PC-9 (cell line): ENCODE measurements around the gene RPS6KB1. TPM values are rescaled to one million over a fixed set of nuclear protein-coding genes. Genes with fewer than 3 reads are reported as not detected.

Experiments
- BruUV-seq: library from RNA; stranded (reverse); fragments of 400-500 nt; replicated peaks from 2 replicates; lab custom pipeline; 2021; lab: Mats Ljungman, UMichigan
- CTCF ChIA-PET: fragments of 300-600 bp; sonication (Branson Sonifier 250); formaldehyde crosslinking; loops from one replicate; lab custom pipeline; 2022; ENCODE audit warnings: antibody characterized with exemption; lab: Charles Lee
- POLR2A ChIA-PET: fragments of 300-600 bp; sonication (Branson Sonifier 250); formaldehyde crosslinking; loops from one replicate; lab custom pipeline; 2022; ENCODE audit warnings: antibody characterized with exemption; ENCODE audit not compliant: unreplicated experiment; lab: Charles Lee
- DNase-seq, 2 experiments: peaks; one replicate each; pipeline versions ENCODE4 v3.0.0 to v3.0.0-alpha.2; 2015 to 2022; ENCODE audit warnings: mixed read lengths in 1 of 2
- H2AFZ ChIP-seq: fragments of 200-600 bp; sonication (generic); 2 replicates; pipeline ENCODE4 v1.8.1; 2017; ENCODE audit warnings: antibody characterized with exemption
- H3F3A ChIP-seq: fragments of 200-600 bp; sonication (generic); 2 replicates; pipeline ENCODE4 v1.8.1; 2017; ENCODE audit warnings: antibody characterized with exemption, mild to moderate bottlenecking, low read depth; ENCODE audit not compliant: insufficient read depth
- H3K27ac ChIP-seq: fragments of 200-600 bp; sonication (generic); 2 replicates; pipeline ENCODE4 v1.6.1; 2016; ENCODE audit warnings: mixed run types
- H3K27me3 ChIP-seq: fragments of 200-600 bp; sonication (generic); 2 replicates; pipeline ENCODE4 v1.6.1; 2016; ENCODE audit warnings: low read depth, mixed run types; ENCODE audit not compliant: insufficient read depth
- H3K36me3 ChIP-seq: fragments of 200-600 bp; sonication (generic); 2 replicates; pipeline ENCODE4 v1.6.1; 2016; ENCODE audit warnings: low read depth, mixed run types
- H3K4me1 ChIP-seq: fragments of 200-600 bp; sonication (generic); replicated peaks from 2 replicates; pipeline ENCODE4 v1.6.1; 2016; ENCODE audit warnings: mixed run types; ENCODE audit not compliant: insufficient read depth
- H3K4me2 ChIP-seq: fragments of 200-600 bp; sonication (generic); 2 replicates; pipeline ENCODE4 v1.6.1; 2017; ENCODE audit warnings: mixed run types
- H3K4me3 ChIP-seq: fragments of 200-600 bp; sonication (generic); 2 replicates; pipeline ENCODE4 v1.6.1; 2016; ENCODE audit warnings: mixed run types
- H3K79me2 ChIP-seq: fragments of 200-600 bp; sonication (generic); 2 replicates; pipeline ENCODE4 v1.6.1; 2017; ENCODE audit warnings: low read depth, mixed run types
- H3K9me2 ChIP-seq: fragments of 200-600 bp; sonication (generic); 2 replicates; pipeline ENCODE4 v1.8.1; 2017; ENCODE audit warnings: mild to moderate bottlenecking; ENCODE audit not compliant: insufficient read depth
- H3K9me3 ChIP-seq: fragments of 200-600 bp; sonication (generic); 2 replicates; pipeline ENCODE4 v1.8.1; 2016; ENCODE audit warnings: low read depth; ENCODE audit not compliant: insufficient read depth
- H4K20me1 ChIP-seq: fragments of 200-600 bp; sonication (generic); 2 replicates; pipeline ENCODE4 v1.8.1; 2017; ENCODE audit not compliant: insufficient read depth
- CTCF ChIP-seq: fragments of 200-600 bp; sonication (generic); conservative IDR thresholded peaks from 2 replicates; pipeline ENCODE4 v1.6.1; 2017; ENCODE audit warnings: mixed run types, antibody characterized with exemption, mild to moderate bottlenecking, moderate library complexity
- EZH2 ChIP-seq: fragments of 200-600 bp; sonication (generic); IDR thresholded peaks from 2 replicates; pipeline ENCODE4 v1.8.0; 2017; ENCODE audit warnings: antibody characterized with exemption, low read depth
- intact Hi-C: fragments of 100-400 bp; cut with micrococcal nuclease; formaldehyde crosslinking; loops from one replicate; pipeline ENCODE4 v1.10.0; 2022; ENCODE audit not compliant: unreplicated experiment
- total RNA-seq: library from RNA; stranded (reverse); gene quantifications from 2 replicates; pipeline ENCODE4 v1.2.3, GENCODE V29; 2021

The RPS6KB1 gene
- total RNA-seq, 1 experiment from 2014 or later: 41.8 TPM

- Histone ChIP-seq H4K20me1 (peaks cover 53% of the 10 kb centered on the region), H3K9me3 (no peaks in the 10 kb centered on the region), H3F3A (peaks cover 7% of the 10 kb centered on the region), H3K4me1 (no peaks in the 10 kb centered on the region), H3K27me3 (no peaks in the 10 kb centered on the region), H3K9me2 (no peaks in the 10 kb centered on the region), H3K4me3 (no peak overlapping the region), H3K79me2 (peaks cover 96% of the 10 kb centered on the region), H3K4me2 (no peak overlapping the region), H3K36me3 (no peaks in the 10 kb centered on the region), H2AFZ (no peak overlapping the region), H3K27ac (no peak overlapping the region)
- TF ChIP-seq CTCF: no peak
- no peak for TF ChIP-seq EZH2
- ChIA-PET CTCF (interaction anchor here (0.6 kb wide), 1 partner anchor 9 kb away, joined by 3 read pairs; no protein-coding TSS in a partner anchor), POLR2A (no interaction called here)
- no TSS peak for BruUV-seq
- intact Hi-C loops: no loop called here
- no peak for DNase-seq
Measured at GRCh38 chr17:59901604-59902003, 8.7 kb downstream of the RPS6KB1 start.

- no peak overlapping the region for H3K4me2 ChIP-seq
Measured at GRCh38 chr17:59903455-59903854, 10.5 kb downstream of the RPS6KB1 start.

GRCh38 chr17:59907467-59907866 is 14.5 kb downstream of the RPS6KB1 start:
- Histone ChIP-seq H3K9me2 (no peaks in the 10 kb centered on the region), H2AFZ (no peak overlapping the region), H3K27ac (peak overlapping the region; percentile 15; the same call in 1 of the 2 replicates), H3K27me3 (no peaks in the 10 kb centered on the region), H3K4me3 (no peak overlapping the region), H4K20me1 (peaks cover 35% of the 10 kb centered on the region; the same call in 1 of the 2 replicates), H3K4me2 (no peak overlapping the region), H3K36me3 (0 out of 2 replicates have a peak, but pooled peaks cover 7% of the 10 kb centered on the region), H3F3A (peaks cover 30% of the 10 kb centered on the region), H3K79me2 (peaks cover 67% of the 10 kb centered on the region), H3K4me1 (no peaks in the 10 kb centered on the region), H3K9me3 (no peaks in the 10 kb centered on the region)
- CTCF ChIA-PET: no interaction called here
- POLR2A ChIA-PET: interaction anchor here (0.7 kb wide), 1 partner anchor 323 kb away, joined by 3 read pairs; no protein-coding TSS in a partner anchor
- TF ChIP-seq EZH2 (no peak), CTCF (no peak)
- BruUV-seq: no TSS peak
- intact Hi-C loops: no loop called here
- DNase-seq: no peak

More at GRCh38 chr17:59903455-59903854, 10.5 kb downstream of the RPS6KB1 start:
- no peak for DNase-seq
- peaks cover 89% of the 10 kb centered on the region for H3K79me2 ChIP-seq
- TF ChIP-seq EZH2 (no peak), CTCF (no peak)
- H3K4me1 ChIP-seq: no peaks in the 10 kb centered on the region
- POLR2A ChIA-PET: no interaction called here
- no peaks in the 10 kb centered on the region for H3K9me2 ChIP-seq
- no peaks in the 10 kb centered on the region for H3K9me3 ChIP-seq
- no peak overlapping the region for H2AFZ ChIP-seq
- no TSS peak for BruUV-seq
- no peak overlapping the region for H3K4me3 ChIP-seq
- no peaks in the 10 kb centered on the region for H3K27me3 ChIP-seq
- peaks cover 12% of the 10 kb centered on the region for H3F3A ChIP-seq
- CTCF ChIA-PET: no interaction called here
- no peak overlapping the region for H3K27ac ChIP-seq
- peaks cover 52% of the 10 kb centered on the region for H4K20me1 ChIP-seq
- intact Hi-C loops: no loop called here
- no peaks in the 10 kb centered on the region for H3K36me3 ChIP-seq
